Measurements from ENCODE around the gene CUL3.
"Not testable (repeated sequence)": the region's sequence is repeated elsewhere in the genome, so short reads cannot be mapped to it uniquely, and the experiment has no call there.

Gene CUL3

GRCh38 chr2:224507789-224508188 lies 77.4 kb downstream of the CUL3 start:
- Histone ChIP-seq H3K9me3 (ENCODE audit: control insufficient read depth, insufficient read depth, low read length) (no peaks in the 10 kb centered on the region), H3K9ac (ENCODE audit: low read depth, low read length) (no peak overlapping the region), H3K4me1 (ENCODE audit: insufficient read depth, low read length) (no peaks in the 10 kb centered on the region), H3K36me3 (ENCODE audit: insufficient read depth, low read length) (peaks cover 4% of the 10 kb centered on the region; the same call in 1 of the 2 replicates)

- Histone ChIP-seq H3K4me1 (ENCODE audit: insufficient read depth, low read length) (no peaks in the 10 kb centered on the region), H3K36me3 (ENCODE audit: insufficient read depth, low read length) (peaks cover 4% of the 10 kb centered on the region; the same call in 1 of the 2 replicates), H3K9me3 (ENCODE audit: control insufficient read depth, insufficient read depth, low read length) (no peaks in the 10 kb centered on the region), H3K9ac (ENCODE audit: low read depth, low read length) (no peak overlapping the region)
Observed at GRCh38 chr2:224506494-224506893, 78.7 kb downstream of the CUL3 start.

- Histone ChIP-seq H3K9me3 (ENCODE audit: control insufficient read depth, insufficient read depth, low read length) (no peaks in the 10 kb centered on the region), H3K36me3 (ENCODE audit: insufficient read depth, low read length) (no peaks in the 10 kb centered on the region), H3K9ac (ENCODE audit: low read depth, low read length) (no peak overlapping the region), H3K4me1 (ENCODE audit: insufficient read depth, low read length) (peaks cover 16% of the 10 kb centered on the region; the same call in 1 of the 2 replicates)
Observed at GRCh38 chr2:224498991-224499390, 86.2 kb downstream of the CUL3 start.

DNA sequence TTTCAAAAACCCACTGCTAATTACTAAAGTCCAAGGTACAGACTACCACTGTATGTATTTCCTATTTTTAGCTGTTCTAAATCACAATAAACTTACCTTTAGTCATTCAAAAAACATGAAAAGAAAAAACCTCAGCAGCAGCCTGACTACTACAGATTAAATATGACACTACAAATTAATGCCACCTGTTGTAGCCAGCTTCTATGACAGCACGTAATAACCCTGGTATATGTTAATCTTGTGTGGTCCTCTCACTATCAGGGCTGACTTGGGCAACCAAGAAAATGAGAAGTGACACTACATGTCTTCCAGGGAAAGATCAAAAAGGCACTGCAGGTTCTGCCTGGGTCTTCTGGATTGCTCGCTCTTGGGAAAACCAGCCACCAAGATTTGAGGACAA lies 92.6 kb downstream of the CUL3 start:
- Histone ChIP-seq H3K4me1 (ENCODE audit: insufficient read depth, low read length) (no peaks in the 10 kb centered on the region), H3K9ac (ENCODE audit: low read depth, low read length) (no peak overlapping the region), H3K36me3 (ENCODE audit: insufficient read depth, low read length) (no peaks in the 10 kb centered on the region; the same call in 1 of the 2 replicates), H3K9me3 (ENCODE audit: control insufficient read depth, insufficient read depth, low read length) (no peaks in the 10 kb centered on the region; the same call in 1 of the 2 replicates)

- not testable (repeated sequence) for H3K9ac ChIP-seq (ENCODE audit: low read depth, low read length)
Observed at GRCh38 chr2:224487940-224488339, 97.2 kb downstream of the CUL3 start.

GRCh38 chr2:224485081-224486014 lies 99.8 kb downstream of the CUL3 start:
- peak overlapping the region; percentile 11; the same call in 1 of the 2 replicates for H3K9ac ChIP-seq (ENCODE audit: low read depth, low read length)
- not testable (repeated sequence) for H3K36me3 ChIP-seq (ENCODE audit: insufficient read depth, low read length); H3K9me3 ChIP-seq (ENCODE audit: control insufficient read depth, insufficient read depth, low read length)
- peaks cover 12% of the 10 kb centered on the region; the same call in 1 of the 2 replicates for H3K4me1 ChIP-seq (ENCODE audit: insufficient read depth, low read length)

More at GRCh38 chr2:224487940-224488339, 97.2 kb downstream of the CUL3 start:
- H3K4me1 ChIP-seq (ENCODE audit: insufficient read depth, low read length), result peaks cover 12% of the 10 kb centered on the region; the same call in 1 of the 2 replicates
- not testable (repeated sequence) for H3K36me3 ChIP-seq (ENCODE audit: insufficient read depth, low read length); H3K9me3 ChIP-seq (ENCODE audit: control insufficient read depth, insufficient read depth, low read length)

DNA sequence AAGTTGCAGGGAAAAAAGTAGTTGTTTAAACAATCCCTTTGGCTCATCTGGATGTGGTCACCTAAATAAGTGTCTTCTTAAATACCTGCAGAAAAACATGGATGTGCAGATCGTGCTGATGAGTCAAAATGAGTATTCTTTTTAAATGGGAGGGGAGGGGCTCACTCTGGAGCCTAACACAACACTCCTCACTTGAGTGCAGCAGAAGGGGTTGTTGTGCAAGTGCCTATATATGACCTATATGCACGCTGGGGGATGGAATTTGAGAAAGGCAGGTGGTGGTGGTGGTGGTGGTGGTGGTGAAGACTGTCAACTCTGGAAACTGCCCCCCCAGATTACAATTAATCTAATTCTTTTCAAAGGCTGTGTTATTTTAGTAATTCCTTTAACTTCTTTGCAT lies 105.3 kb downstream of the CUL3 start:
- H3K36me3 ChIP-seq (ENCODE audit: insufficient read depth, low read length), result peaks cover 7% of the 10 kb centered on the region
- H3K9me3 ChIP-seq (ENCODE audit: control insufficient read depth, insufficient read depth, low read length), result no peaks in the 10 kb centered on the region
- peaks cover 3% of the 10 kb centered on the region for H3K4me1 ChIP-seq (ENCODE audit: insufficient read depth, low read length)
- H3K9ac ChIP-seq (ENCODE audit: low read depth, low read length), result no peak overlapping the region

DNA sequence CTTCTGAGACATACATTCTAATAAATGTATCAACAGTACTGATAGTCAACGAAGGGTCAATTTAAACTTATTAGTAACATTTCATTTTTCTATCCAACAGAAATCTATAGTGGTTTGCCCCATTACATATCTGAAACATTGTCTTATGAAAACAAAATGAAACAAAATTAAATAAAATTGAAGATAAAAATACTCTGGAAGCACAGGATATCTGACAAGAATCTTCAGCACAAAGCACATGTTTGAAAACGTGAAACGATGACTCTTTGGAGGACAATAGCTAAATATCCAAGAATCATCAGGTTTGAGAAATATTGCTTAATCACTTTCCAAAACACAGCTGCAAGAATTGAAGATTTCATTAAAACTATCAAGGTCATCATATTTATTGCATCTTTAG lies 112.3 kb downstream of the CUL3 start:
- H3K36me3 ChIP-seq (ENCODE audit: insufficient read depth, low read length), result peaks cover 13% of the 10 kb centered on the region
- no peaks in the 10 kb centered on the region for H3K4me1 ChIP-seq (ENCODE audit: insufficient read depth, low read length)
- H3K9ac ChIP-seq (ENCODE audit: low read depth, low read length), result no peak overlapping the region
- no peaks in the 10 kb centered on the region for H3K9me3 ChIP-seq (ENCODE audit: control insufficient read depth, insufficient read depth, low read length)

GRCh38 chr2:224472137-224472536 lies 113.0 kb downstream of the CUL3 start:
- Histone ChIP-seq H3K36me3 (ENCODE audit: insufficient read depth, low read length) (peaks cover 9% of the 10 kb centered on the region), H3K9ac (ENCODE audit: low read depth, low read length) (no peak overlapping the region), H3K9me3 (ENCODE audit: control insufficient read depth, insufficient read depth, low read length) (no peaks in the 10 kb centered on the region), H3K4me1 (ENCODE audit: insufficient read depth, low read length) (no peaks in the 10 kb centered on the region)

GRCh38 chr2:224469374-224469964 lies 115.7 kb downstream of the CUL3 start:
- Histone ChIP-seq H3K9ac (ENCODE audit: low read depth, low read length) (no peak overlapping the region), H3K9me3 (ENCODE audit: control insufficient read depth, insufficient read depth, low read length) (no peaks in the 10 kb centered on the region), H3K36me3 (ENCODE audit: insufficient read depth, low read length) (0 out of 2 replicates have a peak, but pooled peaks cover 6% of the 10 kb centered on the region), H3K4me1 (ENCODE audit: insufficient read depth, low read length) (peaks cover 5% of the 10 kb centered on the region)

GRCh38 chr2:224466304-224466895 lies 118.8 kb downstream of the CUL3 start:
- Histone ChIP-seq H3K9ac (ENCODE audit: low read depth, low read length) (no peak overlapping the region), H3K4me1 (ENCODE audit: insufficient read depth, low read length) (peaks cover 5% of the 10 kb centered on the region), H3K9me3 (ENCODE audit: control insufficient read depth, insufficient read depth, low read length) (no peaks in the 10 kb centered on the region), H3K36me3 (ENCODE audit: insufficient read depth, low read length) (no peaks in the 10 kb centered on the region)

DNA sequence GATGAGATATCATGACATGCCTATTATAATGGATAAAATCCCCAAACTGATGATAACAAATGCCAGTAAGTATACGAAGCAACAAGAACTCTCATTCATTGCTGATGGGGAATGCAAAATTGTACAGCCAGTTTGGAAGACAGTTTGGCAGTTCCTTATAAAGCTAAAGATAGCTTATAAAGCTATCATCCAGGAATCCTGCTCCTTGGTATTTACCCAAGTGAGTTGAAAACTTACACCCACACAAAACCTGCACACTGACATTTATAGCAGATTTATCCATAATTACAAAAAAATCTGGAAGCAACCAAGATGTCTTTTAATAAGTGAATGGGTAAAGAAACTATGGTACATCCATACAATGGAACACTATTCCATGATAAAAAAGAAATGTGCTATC lies 123.8 kb downstream of the CUL3 start:
- H3K9ac ChIP-seq (ENCODE audit: low read depth, low read length), result no peak overlapping the region
- peaks cover 3% of the 10 kb centered on the region for H3K4me1 ChIP-seq (ENCODE audit: insufficient read depth, low read length)
- no peaks in the 10 kb centered on the region for H3K9me3 ChIP-seq (ENCODE audit: control insufficient read depth, insufficient read depth, low read length)
- H3K36me3 ChIP-seq (ENCODE audit: insufficient read depth, low read length), result no peaks in the 10 kb centered on the region

- Histone ChIP-seq H3K9ac (ENCODE audit: low read depth, low read length) (no peak overlapping the region), H3K36me3 (ENCODE audit: insufficient read depth, low read length) (no peaks in the 10 kb centered on the region), H3K4me1 (ENCODE audit: insufficient read depth, low read length) (no peaks in the 10 kb centered on the region), H3K9me3 (ENCODE audit: control insufficient read depth, insufficient read depth, low read length) (no peaks in the 10 kb centered on the region)
Observed at GRCh38 chr2:224457408-224458096, 127.6 kb downstream of the CUL3 start.

DNA sequence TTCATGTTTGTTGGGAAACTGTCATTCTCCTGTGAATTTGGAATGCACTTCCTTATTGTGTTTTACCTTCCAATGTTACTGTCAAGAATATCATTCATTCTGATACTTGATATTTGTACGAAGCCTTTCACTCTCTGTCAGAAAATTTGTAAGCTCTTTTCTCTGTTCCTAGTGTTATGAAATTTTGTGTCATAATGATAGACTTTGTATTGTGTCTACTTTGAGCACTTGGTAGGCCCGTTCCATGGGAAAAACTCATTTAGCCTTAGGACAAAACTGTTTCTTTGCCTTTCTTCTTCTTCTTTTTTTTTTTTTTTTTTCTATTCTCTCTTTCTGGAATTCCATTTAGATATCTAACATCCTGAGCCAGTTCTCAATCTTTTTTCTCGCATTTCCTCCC lies 131.3 kb downstream of the CUL3 start:
- Histone ChIP-seq H3K9me3 (ENCODE audit: control insufficient read depth, insufficient read depth, low read length) (no peaks in the 10 kb centered on the region), H3K9ac (ENCODE audit: low read depth, low read length) (no peak overlapping the region), H3K36me3 (ENCODE audit: insufficient read depth, low read length) (no peaks in the 10 kb centered on the region), H3K4me1 (ENCODE audit: insufficient read depth, low read length) (no peaks in the 10 kb centered on the region)

Measured in ES-I3 (cell line).